Panc1 (cell line): ENCODE data around the gene EXT2.

Experiments used
- POLR2AphosphoS5 ChIP-seq: IDR thresholded peaks from 2 replicates; pipeline ENCODE4 v1.6.1; 2012; ENCODE audit warnings: mild to moderate bottlenecking, low read depth, low read length, moderate library complexity
- REST ChIP-seq, 2 experiments: IDR thresholded peaks; 2 replicates each; pipeline ENCODE4 v1.6.1; 2011 to 2012; ENCODE audit warnings: low read depth in 2 of 2, control low read depth in 1 of 2, low read length in 1 of 2, mild to moderate bottlenecking in 1 of 2, moderate library complexity in 1 of 2; ENCODE audit not compliant: insufficient read depth in 1 of 2
- TF ChIP-seq, protein P1 (sequence below): fragments of 450-650 bp; IDR thresholded peaks from 2 replicates; pipeline ENCODE4 v1.5.1; 2017; ENCODE audit warnings: mild to moderate bottlenecking

DNA sequence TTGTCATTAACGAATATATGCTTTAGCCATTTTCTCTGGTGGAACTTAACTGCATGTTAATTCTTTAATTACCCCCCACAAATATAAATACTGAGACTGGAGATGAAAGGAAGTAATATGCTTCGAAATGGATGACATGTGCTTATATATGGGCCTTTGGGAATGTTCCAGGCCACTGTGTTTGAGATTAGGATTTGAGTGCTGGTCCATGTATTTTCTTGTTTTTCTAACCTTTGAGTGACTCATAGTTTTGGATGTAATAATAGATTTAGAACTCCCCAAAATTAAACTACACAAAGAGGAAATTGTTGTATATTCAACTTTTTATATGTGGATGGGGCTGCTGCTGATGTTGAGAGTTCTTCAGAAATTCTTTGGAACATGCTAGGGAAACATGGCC is 54.2 kb downstream of the EXT2 start:
- TF ChIP-seq, protein P1, sequence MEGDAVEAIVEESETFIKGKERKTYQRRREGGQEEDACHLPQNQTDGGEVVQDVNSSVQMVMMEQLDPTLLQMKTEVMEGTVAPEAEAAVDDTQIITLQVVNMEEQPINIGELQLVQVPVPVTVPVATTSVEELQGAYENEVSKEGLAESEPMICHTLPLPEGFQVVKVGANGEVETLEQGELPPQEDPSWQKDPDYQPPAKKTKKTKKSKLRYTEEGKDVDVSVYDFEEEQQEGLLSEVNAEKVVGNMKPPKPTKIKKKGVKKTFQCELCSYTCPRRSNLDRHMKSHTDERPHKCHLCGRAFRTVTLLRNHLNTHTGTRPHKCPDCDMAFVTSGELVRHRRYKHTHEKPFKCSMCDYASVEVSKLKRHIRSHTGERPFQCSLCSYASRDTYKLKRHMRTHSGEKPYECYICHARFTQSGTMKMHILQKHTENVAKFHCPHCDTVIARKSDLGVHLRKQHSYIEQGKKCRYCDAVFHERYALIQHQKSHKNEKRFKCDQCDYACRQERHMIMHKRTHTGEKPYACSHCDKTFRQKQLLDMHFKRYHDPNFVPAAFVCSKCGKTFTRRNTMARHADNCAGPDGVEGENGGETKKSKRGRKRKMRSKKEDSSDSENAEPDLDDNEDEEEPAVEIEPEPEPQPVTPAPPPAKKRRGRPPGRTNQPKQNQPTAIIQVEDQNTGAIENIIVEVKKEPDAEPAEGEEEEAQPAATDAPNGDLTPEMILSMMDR, result no peak
- TF ChIP-seq POLR2AphosphoS5 (no peak), REST (IDR thresholded peaks at IDR 0.05; ENCODE audit: insufficient read depth in 1 of 2, low read depth in 2 of 2, low read length in 1 of 2) (no peak)
